GM12878 (cell line): ENCODE data around the gene PPIP5K2.

ENCODE experiments used
- ASH2L ChIP-seq: fragments of 300-600, 200-600 bp; sonication (generic); IDR thresholded peaks from 2 replicates; pipeline ENCODE4 v1.6.1; 2017; ENCODE audit warnings: low read depth, mild to moderate bottlenecking, borderline replicate concordance
- ATF2 ChIP-seq: IDR thresholded peaks from 2 replicates; pipeline ENCODE4 v1.6.1; 2012; ENCODE audit warnings: low read length, inconsistent platforms
- ATF7 ChIP-seq: fragments of 450-650 bp; IDR thresholded peaks from 2 replicates; pipeline ENCODE4 v1.6.1; 2016; ENCODE audit warnings: low read depth, mild to moderate bottlenecking
- BRCA1 ChIP-seq: IDR thresholded peaks from 2 replicates; pipeline ENCODE4 v1.6.1; 2011; ENCODE audit warnings: low read depth, low read length, improper control_type of control experiment
- CHD2 ChIP-seq: IDR thresholded peaks from 2 replicates; pipeline ENCODE4 v1.6.1; 2011; ENCODE audit warnings: low read depth, low read length, improper control_type of control experiment, borderline replicate concordance
- CTCF ChIP-seq, 3 experiments: IDR thresholded peaks in 2 of 3; conservative IDR thresholded peaks in 1 of 3; 2 replicates each; pipeline ENCODE4 v1.5.1; 2011; ENCODE audit warnings: low read depth in 3 of 3, low read length in 3 of 3, mild to moderate bottlenecking in 3 of 3, control low read depth in 2 of 3, moderate library complexity in 2 of 3, inconsistent platforms in 1 of 3, mixed read lengths in 1 of 3; ENCODE audit not compliant: control insufficient read depth in 2 of 3, insufficient read depth in 1 of 3; ENCODE audit errors: extremely low read depth in 1 of 3
- CUX1 ChIP-seq: IDR thresholded peaks from 2 replicates; pipeline ENCODE4 v1.6.1; 2012; ENCODE audit warnings: improper control_type of control experiment, low read depth, low read length; ENCODE audit not compliant: insufficient replicate concordance
- PRDM15 ChIP-seq: fragments of 450-650 bp; formaldehyde crosslinking; IDR thresholded peaks from 2 replicates; pipeline ENCODE4 v1.4.0; 2020; ENCODE audit warnings: mild to moderate bottlenecking, moderate library complexity
- TAF1 ChIP-seq: IDR thresholded peaks from 2 replicates; pipeline ENCODE4 v1.6.1; 2011; ENCODE audit warnings: mild to moderate bottlenecking, low read depth, low read length, borderline replicate concordance
- ZBTB33 ChIP-seq: fragments of 450-650 bp; IDR thresholded peaks from 2 replicates; pipeline ENCODE4 v1.6.1; 2017; ENCODE audit warnings: mild to moderate bottlenecking

GRCh38 chr5:103244398-103244797, 124.3 kb downstream of the PPIP5K2 start:
- TF ChIP-seq PRDM15 (CRISPR knock-in tag) (no peak), CTCF (IDR thresholded peaks at IDR 0.05 in 2 of 3, conservative IDR thresholded peaks at IDR 0.05 in 1 of 3; ENCODE audit: control insufficient read depth in 2 of 3, extremely low read depth in 1 of 3, insufficient read depth in 1 of 3, low read depth in 3 of 3, low read length in 3 of 3) (no peak), CHD2 (no peak), CUX1 (no peak), TAF1 (no peak), ASH2L (no peak), BRCA1 (no peak), ZBTB33 (no peak), ATF7 (no peak), ATF2 (no peak)
